ENCODE data around the gene VPS37D.

DNA sequence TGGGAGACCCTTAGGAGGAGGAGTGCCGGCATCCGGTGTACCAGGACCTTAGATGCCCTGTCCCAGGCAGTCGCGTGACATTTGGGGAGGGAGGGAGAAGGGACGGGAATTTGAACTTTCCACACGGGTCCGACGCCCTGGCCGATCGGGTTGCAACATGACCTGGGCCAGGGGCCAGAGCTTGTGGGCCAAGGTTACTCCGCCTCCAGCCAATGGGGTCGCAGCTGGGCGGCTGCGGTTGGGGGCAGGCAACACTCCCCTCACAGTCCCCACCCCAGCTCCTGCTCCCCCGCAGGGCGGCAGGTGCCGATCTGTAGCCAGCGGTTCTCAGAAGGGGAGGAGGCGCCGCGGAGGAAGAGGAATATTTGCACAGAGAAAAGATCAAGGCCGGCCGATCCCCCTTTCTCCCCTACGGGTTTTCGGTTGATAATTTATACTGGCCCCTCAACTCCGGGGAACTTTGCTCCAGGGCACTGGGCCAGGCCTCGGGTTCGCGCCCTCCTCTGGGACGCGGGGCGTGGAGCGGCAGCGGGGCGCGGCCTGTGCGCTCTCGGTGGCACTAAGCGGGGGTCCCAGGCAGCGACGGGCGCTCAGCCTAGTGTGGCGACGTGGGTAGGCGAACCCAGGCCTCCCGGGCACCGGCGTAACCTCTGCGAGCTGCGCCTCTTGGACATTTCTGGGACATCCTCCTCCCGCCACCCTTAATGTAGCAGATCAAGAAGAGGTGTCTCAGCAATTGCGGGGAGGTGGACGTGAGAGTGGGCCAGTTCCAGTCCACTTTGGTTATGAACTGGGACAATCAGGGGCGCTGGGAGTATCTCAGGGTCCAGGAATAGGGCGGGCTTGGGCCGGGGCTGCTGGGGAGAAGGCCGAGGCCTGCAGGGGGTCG is 44.5 kb upstream of the VPS37D start:
- TF ChIP-seq, protein P1, sequence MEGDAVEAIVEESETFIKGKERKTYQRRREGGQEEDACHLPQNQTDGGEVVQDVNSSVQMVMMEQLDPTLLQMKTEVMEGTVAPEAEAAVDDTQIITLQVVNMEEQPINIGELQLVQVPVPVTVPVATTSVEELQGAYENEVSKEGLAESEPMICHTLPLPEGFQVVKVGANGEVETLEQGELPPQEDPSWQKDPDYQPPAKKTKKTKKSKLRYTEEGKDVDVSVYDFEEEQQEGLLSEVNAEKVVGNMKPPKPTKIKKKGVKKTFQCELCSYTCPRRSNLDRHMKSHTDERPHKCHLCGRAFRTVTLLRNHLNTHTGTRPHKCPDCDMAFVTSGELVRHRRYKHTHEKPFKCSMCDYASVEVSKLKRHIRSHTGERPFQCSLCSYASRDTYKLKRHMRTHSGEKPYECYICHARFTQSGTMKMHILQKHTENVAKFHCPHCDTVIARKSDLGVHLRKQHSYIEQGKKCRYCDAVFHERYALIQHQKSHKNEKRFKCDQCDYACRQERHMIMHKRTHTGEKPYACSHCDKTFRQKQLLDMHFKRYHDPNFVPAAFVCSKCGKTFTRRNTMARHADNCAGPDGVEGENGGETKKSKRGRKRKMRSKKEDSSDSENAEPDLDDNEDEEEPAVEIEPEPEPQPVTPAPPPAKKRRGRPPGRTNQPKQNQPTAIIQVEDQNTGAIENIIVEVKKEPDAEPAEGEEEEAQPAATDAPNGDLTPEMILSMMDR (IDR thresholded peaks at IDR 0.05) = no peak
- TF ChIP-seq SIN3A (IDR thresholded peaks at IDR 0.05; ENCODE audit: borderline replicate concordance, insufficient read depth, low read depth, low read length) (no peak), POLR2AphosphoS5 (IDR thresholded peaks at IDR 0.05; ENCODE audit: low read depth, low read length) (no peak), TCF7L2 (IDR thresholded peaks at IDR 0.05; ENCODE audit: low read depth, low read length) (no peak)
- TF ChIP-seq, protein P2, sequence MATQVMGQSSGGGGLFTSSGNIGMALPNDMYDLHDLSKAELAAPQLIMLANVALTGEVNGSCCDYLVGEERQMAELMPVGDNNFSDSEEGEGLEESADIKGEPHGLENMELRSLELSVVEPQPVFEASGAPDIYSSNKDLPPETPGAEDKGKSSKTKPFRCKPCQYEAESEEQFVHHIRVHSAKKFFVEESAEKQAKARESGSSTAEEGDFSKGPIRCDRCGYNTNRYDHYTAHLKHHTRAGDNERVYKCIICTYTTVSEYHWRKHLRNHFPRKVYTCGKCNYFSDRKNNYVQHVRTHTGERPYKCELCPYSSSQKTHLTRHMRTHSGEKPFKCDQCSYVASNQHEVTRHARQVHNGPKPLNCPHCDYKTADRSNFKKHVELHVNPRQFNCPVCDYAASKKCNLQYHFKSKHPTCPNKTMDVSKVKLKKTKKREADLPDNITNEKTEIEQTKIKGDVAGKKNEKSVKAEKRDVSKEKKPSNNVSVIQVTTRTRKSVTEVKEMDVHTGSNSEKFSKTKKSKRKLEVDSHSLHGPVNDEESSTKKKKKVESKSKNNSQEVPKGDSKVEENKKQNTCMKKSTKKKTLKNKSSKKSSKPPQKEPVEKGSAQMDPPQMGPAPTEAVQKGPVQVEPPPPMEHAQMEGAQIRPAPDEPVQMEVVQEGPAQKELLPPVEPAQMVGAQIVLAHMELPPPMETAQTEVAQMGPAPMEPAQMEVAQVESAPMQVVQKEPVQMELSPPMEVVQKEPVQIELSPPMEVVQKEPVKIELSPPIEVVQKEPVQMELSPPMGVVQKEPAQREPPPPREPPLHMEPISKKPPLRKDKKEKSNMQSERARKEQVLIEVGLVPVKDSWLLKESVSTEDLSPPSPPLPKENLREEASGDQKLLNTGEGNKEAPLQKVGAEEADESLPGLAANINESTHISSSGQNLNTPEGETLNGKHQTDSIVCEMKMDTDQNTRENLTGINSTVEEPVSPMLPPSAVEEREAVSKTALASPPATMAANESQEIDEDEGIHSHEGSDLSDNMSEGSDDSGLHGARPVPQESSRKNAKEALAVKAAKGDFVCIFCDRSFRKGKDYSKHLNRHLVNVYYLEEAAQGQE (IDR thresholded peaks at IDR 0.05; ENCODE audit: insufficient read depth in 1 of 2, low read depth in 2 of 2, low read length in 1 of 2) = no peak
